ENCODE results near the gene WDR19.

- TF ChIP-seq CTCF (conservative IDR thresholded peaks at IDR 0.05; ENCODE audit: low read depth, low read length) (no peak), CHD1 (IDR thresholded peaks at IDR 0.05; ENCODE audit: low read depth, low read length) (no peak), ELK1 (IDR thresholded peaks at IDR 0.05; ENCODE audit: borderline replicate concordance, low read depth, low read length) (no peak)
These were observed 141.5 kb downstream of the WDR19 start for GRCh38 chr4:39323821-39324220.

All from IMR-90 (cell line).